ENCODE measurements around the gene ETFB.

ETFB gene

DNA sequence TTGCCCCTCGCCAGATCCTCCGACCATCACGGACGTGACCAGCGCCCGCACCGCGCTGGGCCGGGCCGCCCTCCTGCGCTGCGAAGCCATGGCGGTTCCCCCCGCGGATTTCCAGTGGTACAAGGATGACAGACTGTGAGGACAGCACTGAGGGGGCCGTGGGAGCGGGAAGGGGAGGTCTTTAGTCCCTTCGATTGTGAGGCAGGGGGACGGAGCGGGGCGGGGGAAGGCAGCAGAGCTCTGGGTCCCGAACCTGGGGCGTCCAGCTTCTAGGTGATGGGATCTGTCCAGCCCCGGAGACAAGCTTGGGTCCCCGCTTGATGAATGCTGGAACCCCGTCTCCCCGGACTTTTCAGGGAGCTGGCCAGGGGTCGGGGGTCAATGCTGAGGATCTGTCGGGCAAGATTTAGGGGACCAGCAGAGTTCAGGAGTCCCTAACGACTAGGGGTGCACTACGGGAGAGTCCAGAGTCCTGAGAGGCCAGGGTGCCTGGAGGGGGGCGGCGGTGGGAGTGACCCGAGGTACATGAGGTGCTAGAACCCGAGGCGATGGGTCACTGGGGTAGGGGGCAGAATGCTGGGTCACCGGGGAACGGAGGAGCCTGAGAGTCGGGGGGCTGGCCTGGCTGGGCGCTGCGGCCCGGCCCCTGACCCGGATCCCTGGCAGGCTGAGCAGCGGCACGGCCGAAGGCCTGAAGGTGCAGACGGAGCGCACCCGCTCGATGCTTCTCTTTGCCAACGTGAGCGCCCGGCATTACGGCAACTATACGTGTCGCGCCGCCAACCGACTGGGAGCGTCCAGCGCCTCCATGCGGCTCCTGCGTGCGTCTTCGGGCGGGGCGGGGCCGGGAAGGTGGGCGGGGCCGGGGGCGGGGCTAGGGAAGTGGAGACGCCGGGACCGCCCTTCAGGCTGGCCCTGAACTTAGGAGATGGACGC, 38.9 kb downstream of the ETFB start:
- peak in 1 of 2 donors; percentile 33 for DNase-seq (ENCODE audit: low read depth in 2 of 2)

DNA sequence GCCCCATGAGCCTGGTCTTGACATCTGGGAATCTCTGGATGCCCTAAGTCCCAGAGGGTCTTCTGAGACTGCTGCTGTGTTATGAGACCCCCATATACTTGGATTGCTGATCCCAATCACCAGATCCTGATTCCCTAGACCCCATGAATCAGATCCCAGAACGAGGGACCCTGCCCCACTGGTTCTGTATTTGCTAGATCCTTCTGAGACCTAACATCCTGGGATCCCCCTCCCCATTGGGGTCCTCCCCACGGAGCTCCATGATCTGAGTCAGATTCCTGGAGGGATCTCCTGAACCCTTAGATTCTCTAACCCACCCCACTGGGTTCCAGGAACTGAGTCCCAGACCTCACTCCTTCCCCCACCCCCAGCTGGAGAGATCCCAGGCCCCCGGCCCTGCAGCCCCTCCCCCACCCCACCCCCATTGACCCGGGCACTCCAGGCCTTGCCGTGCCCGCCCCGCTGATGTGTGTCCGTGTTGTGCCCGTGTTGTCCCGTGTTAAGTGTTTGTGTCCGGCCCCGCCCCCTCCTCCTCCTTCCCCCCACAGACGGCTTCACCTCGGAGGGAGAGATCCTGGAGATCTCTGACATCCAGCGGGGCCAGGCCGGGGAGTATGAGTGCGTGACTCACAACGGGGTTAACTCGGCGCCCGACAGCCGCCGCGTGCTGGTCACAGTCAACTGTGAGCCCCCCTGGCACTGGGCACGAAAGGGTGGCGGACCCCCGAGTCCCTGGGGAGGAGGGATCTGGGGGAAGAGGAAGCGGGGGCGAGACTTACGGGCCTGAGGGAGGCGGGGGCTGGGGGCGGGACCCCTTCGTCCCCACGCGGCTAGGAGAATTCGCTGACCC, 39.7 kb downstream of the ETFB start:
- no peak for DNase-seq (ENCODE audit: low read depth in 2 of 2)

DNA sequence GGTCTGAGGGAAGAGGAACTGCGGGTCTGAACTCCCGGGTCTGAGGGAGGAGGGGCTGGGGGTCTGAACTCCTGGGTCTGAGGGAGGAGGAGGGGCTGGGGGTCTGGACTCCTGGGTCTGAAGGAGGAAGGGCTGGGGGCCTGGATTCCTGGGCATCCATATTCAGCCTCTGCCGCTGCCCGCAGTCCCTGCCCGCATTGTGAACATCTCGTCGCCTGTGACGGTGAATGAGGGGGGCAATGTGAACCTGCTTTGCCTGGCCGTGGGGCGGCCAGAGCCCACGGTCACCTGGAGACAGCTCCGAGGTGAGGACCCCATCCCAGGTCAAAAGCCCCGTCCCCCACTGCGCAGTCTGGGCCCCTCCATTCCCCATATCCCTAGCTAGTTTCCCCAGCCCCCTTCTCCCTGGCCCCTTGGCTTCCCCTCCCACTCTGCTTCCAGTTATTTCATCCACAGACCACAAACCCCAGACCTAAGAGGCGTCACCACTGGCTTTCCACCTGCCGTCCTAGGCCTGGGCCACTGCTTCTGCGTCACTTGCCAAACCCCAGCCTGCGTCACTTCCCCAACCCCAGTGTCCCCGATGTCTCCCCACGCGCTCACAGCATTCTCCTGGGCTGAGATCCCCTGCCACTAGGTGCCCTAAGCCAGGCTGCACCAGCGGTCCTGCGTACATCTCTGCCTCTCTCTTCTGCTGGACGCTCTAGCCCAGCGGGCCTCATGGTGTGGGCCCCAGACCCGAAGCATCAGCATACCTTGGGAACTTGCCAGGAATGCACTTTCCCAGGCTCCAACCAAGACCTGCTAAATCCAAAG, 40.8 kb downstream of the ETFB start:
- no peak for DNase-seq (ENCODE audit: low read depth in 2 of 2)

- no peak for DNase-seq (ENCODE audit: low read depth in 2 of 2)
Measured at GRCh38 chr19:51324167-51324481, 42.1 kb downstream of the ETFB start.

GRCh38 chr19:51323481-51324166, 42.6 kb downstream of the ETFB start:
- DNase-seq (ENCODE audit: low read depth in 2 of 2), result no peak

DNA sequence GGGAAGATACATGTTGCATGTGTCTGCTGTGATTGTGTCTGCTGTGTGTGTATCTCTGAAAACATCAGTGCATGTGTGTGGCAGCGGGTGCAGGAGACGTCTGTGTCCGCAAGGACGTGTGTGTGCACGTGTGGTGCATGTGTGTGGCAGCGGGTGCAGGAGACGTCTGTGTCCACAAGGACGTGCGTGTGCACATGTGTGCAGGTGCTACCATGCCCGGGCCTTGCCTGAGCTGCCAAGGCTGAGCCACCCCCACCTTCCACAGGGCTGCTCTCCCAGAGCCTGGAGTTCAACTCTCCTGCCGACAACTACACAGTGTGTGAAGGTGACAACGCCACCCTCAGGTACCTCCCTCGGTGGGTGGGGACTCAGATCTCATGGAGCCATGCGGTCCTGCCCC, 44.4 kb downstream of the ETFB start:
- DNase-seq (ENCODE audit: low read depth in 2 of 2), result no peak

GRCh38 chr19:51320280-51320657, 45.9 kb downstream of the ETFB start:
- DNase-seq (ENCODE audit: low read depth in 2 of 2), result no peak

DNA sequence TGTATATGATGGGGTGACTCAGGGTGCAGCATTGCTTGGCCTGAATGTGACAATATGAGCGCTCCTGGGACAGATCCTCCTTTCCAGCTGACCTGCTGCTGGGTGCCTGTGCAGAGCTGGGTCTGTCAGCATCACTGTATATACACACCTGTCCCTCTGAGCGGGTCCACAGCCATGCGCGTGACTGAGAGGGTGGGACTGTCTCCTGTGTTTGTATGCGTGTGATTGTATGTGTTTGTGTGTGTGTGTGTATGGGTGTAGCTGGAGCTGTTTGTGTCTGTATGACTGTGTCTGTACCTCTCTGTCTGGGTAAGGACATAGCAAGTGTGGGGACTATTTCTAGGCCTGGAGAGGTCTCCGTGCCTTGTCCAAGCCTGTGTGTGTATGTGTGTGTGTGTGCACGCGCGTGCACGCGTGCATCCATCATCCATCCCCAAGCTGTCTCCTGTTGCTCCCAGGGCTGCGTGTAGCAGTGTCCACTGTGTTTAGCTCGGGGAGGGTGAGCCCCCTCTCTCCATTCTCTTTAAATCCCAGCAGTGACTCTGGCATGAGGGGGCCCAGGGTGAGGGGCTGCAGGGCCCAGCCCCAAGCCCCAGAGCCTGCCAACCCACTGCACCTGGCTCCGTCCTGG, 46.4 kb downstream of the ETFB start:
- no peak for DNase-seq (ENCODE audit: low read depth in 2 of 2)

GRCh38 chr19:51318687-51319648, 47.2 kb downstream of the ETFB start:
- no peak for DNase-seq (ENCODE audit: low read depth in 2 of 2)

GRCh38 chr19:51317968-51318367, 48.2 kb downstream of the ETFB start:
- DNase-seq (ENCODE audit: low read depth in 2 of 2), result no peak

GRCh38 chr19:51317376-51317775, 48.8 kb downstream of the ETFB start:
- DNase-seq (ENCODE audit: low read depth in 2 of 2), result no peak

- no peak for DNase-seq (ENCODE audit: low read depth in 2 of 2)
Measured at GRCh38 chr19:51316688-51317087, 49.5 kb downstream of the ETFB start.

- no peak for DNase-seq (ENCODE audit: low read depth in 2 of 2)
Measured at GRCh38 chr19:51311351-51312257, 54.6 kb downstream of the ETFB start, which contains the start of gene IGLON5. IGLON5 (plus strand) TSS chr19:51311644; CDS start chr19:51311848, 204 bp downstream.

DNA sequence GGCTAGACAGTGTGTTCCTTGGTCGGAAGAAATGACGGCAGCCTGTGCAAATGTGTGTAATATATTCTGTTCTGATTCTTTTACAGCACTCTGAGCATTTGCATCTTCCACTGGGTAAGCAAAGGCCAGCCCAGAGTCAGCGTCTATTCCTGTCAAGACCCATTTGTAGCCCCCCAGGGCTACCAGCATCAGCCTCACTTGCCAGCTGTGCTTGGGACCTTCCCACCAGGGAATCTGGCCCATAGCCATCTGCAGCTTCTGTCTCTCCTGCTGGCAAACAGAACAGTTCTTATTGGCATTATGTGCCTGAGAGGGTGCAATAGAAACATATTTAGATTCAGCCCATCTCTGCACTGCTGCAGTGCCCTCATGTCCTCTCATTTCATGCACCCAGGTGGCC, 60.7 kb downstream of the ETFB start:
- DNase-seq (ENCODE audit: low read depth in 2 of 2), result no peak

- DNase-seq (ENCODE audit: low read depth in 2 of 2), result no peak
Measured at GRCh38 chr19:51301266-51301665, 64.9 kb downstream of the ETFB start.

- DNase-seq (ENCODE audit: low read depth in 2 of 2), result no peak
Measured at GRCh38 chr19:51297406-51297805, 68.8 kb downstream of the ETFB start.

DNA sequence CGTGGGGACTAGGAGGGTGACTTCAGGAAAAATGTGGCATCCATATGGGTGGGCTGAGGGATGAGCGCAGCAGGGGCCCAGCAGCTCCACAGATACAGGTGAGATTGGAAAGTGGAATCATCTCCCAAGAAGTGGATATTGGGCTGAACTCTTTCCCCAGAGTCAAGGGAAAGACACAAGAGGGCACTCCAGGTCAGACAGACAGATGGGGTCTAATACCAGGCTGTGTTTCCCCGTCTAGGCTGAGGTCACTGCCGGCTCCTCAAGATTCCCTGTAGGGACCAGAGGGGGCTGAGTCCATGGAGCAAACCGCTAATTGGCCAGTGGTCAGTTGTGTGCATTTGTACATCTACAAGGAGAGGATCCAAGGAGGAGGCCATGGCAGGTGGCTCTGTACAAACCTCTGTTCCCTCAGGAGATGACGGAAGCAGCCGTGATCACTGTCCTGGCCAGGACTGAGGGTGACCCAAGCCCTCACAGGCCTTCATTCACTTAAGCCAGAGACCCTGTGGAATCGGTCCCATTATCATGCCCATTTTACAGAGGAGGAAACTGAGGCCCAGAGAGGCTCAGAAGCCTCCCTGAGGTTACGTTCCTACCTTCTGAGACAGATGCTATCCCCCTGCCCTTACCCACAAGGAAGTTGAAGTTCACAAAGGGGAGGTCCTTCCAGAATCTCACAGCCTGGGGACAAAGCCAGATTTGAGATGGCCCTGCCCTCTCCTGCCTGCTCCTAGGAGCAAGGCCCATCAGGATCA, 69.7 kb downstream of the ETFB start:
- no peak for DNase-seq (ENCODE audit: low read depth in 2 of 2)

All from stimulated activated CD8-positive, alpha-beta memory T cell treated with anti-CD3 and anti-CD28 coated beads, Interleukin-7, amount 100 ng/mL, for 4 hours (primary cell).